H9 (cell line): Measurements from ENCODE around the gene ZNF652. TPM values are rescaled to one million over a fixed set of nuclear protein-coding genes. Genes with fewer than 3 reads are reported as not detected.

Experiments used
- DNase-seq: peaks from one replicate; pipeline ENCODE4 v3.0.0-alpha.2; 2017
- H2AFZ ChIP-seq: one replicate; pipeline ENCODE4 v1.6.1; 2013; ENCODE audit warnings: mild to moderate bottlenecking, low read length, control low read depth, moderate library complexity
- H2AK5ac ChIP-seq: 2 replicates; pipeline ENCODE4 v1.6.1; 2013; ENCODE audit warnings: low read length, control low read depth, mixed read lengths; ENCODE audit not compliant: insufficient read length
- H2BK120ac ChIP-seq: one replicate; pipeline ENCODE4 v1.6.1; 2013; ENCODE audit warnings: low read depth, mild to moderate bottlenecking, low read length, control low read depth, inconsistent platforms; ENCODE audit not compliant: poor library complexity, severe bottlenecking
- H2BK12ac ChIP-seq: 2 replicates; pipeline ENCODE4 v1.6.1; 2013; ENCODE audit warnings: low read length, control low read depth, mixed read lengths, low read depth; ENCODE audit not compliant: insufficient read length
- H2BK15ac ChIP-seq: 2 replicates; pipeline ENCODE4 v1.6.1; 2013; ENCODE audit warnings: low read depth, low read length, control low read depth
- H2BK20ac ChIP-seq: one replicate; pipeline ENCODE4 v1.6.1; 2013; ENCODE audit warnings: low read depth, mild to moderate bottlenecking, low read length, control low read depth, inconsistent platforms; ENCODE audit not compliant: poor library complexity, severe bottlenecking
- H2BK5ac ChIP-seq: 2 replicates; pipeline ENCODE4 v1.6.1; 2013; ENCODE audit warnings: low read length, control low read depth, mixed read lengths; ENCODE audit not compliant: insufficient read length
- H3K14ac ChIP-seq: 2 replicates; pipeline ENCODE4 v1.6.1; 2013; ENCODE audit warnings: low read length, control low read depth; ENCODE audit not compliant: insufficient read depth
- H3K18ac ChIP-seq: 2 replicates; pipeline ENCODE4 v1.6.1; 2013; ENCODE audit warnings: low read depth, mild to moderate bottlenecking, mixed read lengths, low read length, control low read depth; ENCODE audit not compliant: insufficient read length
- H3K23ac ChIP-seq: 2 replicates; pipeline ENCODE4 v1.6.1; 2013; ENCODE audit warnings: low read length, control low read depth, mixed read lengths, low read depth; ENCODE audit not compliant: insufficient read length
- H3K23me2 ChIP-seq: 2 replicates; pipeline ENCODE4 v1.6.1; 2013; ENCODE audit warnings: low read depth, mild to moderate bottlenecking, mixed read lengths, low read length, control low read depth; ENCODE audit not compliant: insufficient read length, poor library complexity, severe bottlenecking
- H3K27ac ChIP-seq: 2 replicates; pipeline ENCODE4 v1.5.1; 2013; ENCODE audit warnings: low read length, control low read depth, mixed read lengths, low read depth; ENCODE audit not compliant: insufficient read length
- H3K27me3 ChIP-seq: 2 replicates; pipeline ENCODE4 v1.6.1; 2013; ENCODE audit warnings: low read length, control low read depth, inconsistent platforms; ENCODE audit not compliant: insufficient read depth
- H3K4ac ChIP-seq: 2 replicates; pipeline ENCODE4 v1.6.1; 2013; ENCODE audit warnings: low read depth, mild to moderate bottlenecking, control low read depth, inconsistent platforms, low read length, moderate library complexity
- H3K4me1 ChIP-seq: 2 replicates; pipeline ENCODE4 v1.6.1; 2013; ENCODE audit warnings: low read length, control low read depth, inconsistent platforms; ENCODE audit not compliant: insufficient read depth
- H3K4me2 ChIP-seq: 2 replicates; pipeline ENCODE4 v1.6.1; 2013; ENCODE audit warnings: low read length, control low read depth, mixed read lengths; ENCODE audit not compliant: insufficient read length, insufficient read depth
- H3K56ac ChIP-seq: 2 replicates; pipeline ENCODE4 v1.6.1; 2013; ENCODE audit warnings: low read depth, mild to moderate bottlenecking, mixed read lengths, low read length, control low read depth; ENCODE audit not compliant: insufficient read length
- H3K79me1 ChIP-seq: 2 replicates; pipeline ENCODE4 v1.6.1; 2013; ENCODE audit warnings: low read depth, mild to moderate bottlenecking, moderate library complexity, low read length, control low read depth, inconsistent platforms; ENCODE audit not compliant: insufficient read depth, poor library complexity, severe bottlenecking
- H3K79me2 ChIP-seq: 2 replicates; pipeline ENCODE4 v1.6.1; 2013; ENCODE audit warnings: low read length, control low read depth, inconsistent platforms; ENCODE audit not compliant: insufficient read depth
- H3K9ac ChIP-seq: 2 replicates; pipeline ENCODE4 v1.6.1; 2013; ENCODE audit warnings: low read length, control low read depth, mixed read lengths; ENCODE audit not compliant: insufficient read length; ENCODE audit errors: extremely low read depth
- H3K9me3 ChIP-seq: one replicate; pipeline ENCODE4 v1.6.1; 2013; ENCODE audit warnings: low read depth, low read length, inconsistent platforms; ENCODE audit not compliant: control insufficient read depth
- H3T11ph ChIP-seq: one replicate; pipeline ENCODE4 v1.6.1; 2013; ENCODE audit warnings: mild to moderate bottlenecking, low read length, control low read depth, inconsistent platforms
- H4K20me1 ChIP-seq: one replicate; pipeline ENCODE4 v1.6.1; 2013; ENCODE audit not compliant: control insufficient read depth, insufficient read length, insufficient read depth
- H4K5ac ChIP-seq: 2 replicates; pipeline ENCODE4 v1.6.1; 2013; ENCODE audit warnings: low read depth, mild to moderate bottlenecking, mixed read lengths, low read length, control low read depth; ENCODE audit not compliant: insufficient read length
- H4K8ac ChIP-seq: replicated peaks from 2 replicates; pipeline ENCODE4 v1.6.1; 2013; ENCODE audit warnings: low read length, control low read depth, mixed read lengths, low read depth; ENCODE audit not compliant: insufficient read length
- H4K91ac ChIP-seq: 2 replicates; pipeline ENCODE4 v1.6.1; 2013; ENCODE audit warnings: low read depth, mild to moderate bottlenecking, moderate library complexity, mixed read lengths, low read length, control low read depth; ENCODE audit not compliant: insufficient read length
- H3K27ac Mint-ChIP-seq, 3 experiments: 2 replicates in 2 of 3; 3 replicates in 1 of 3; pipeline ENCODE4 v1.8.0; 2020 to 2021; ENCODE audit warnings: mixed read lengths in 3 of 3, mild to moderate bottlenecking in 1 of 3, moderate library complexity in 1 of 3
- H3K27me3 Mint-ChIP-seq: 2 replicates; pipeline ENCODE4 v1.8.0; 2021; ENCODE audit warnings: low read depth, mild to moderate bottlenecking, moderate library complexity, mixed read lengths
- H3K36me3 Mint-ChIP-seq, 3 experiments: 2 replicates in 2 of 3; 3 replicates in 1 of 3; pipeline ENCODE4 v1.8.0; 2020 to 2021; ENCODE audit warnings: low read depth in 3 of 3, mixed read lengths in 3 of 3; ENCODE audit not compliant: insufficient read depth in 1 of 3
- H3K4me1 Mint-ChIP-seq, 2 experiments: 2 replicates each; pipeline ENCODE4 v1.8.0; 2020; ENCODE audit warnings: mixed read lengths in 2 of 2
- H3K4me3 Mint-ChIP-seq, 2 experiments: 2 replicates in 1 of 2; 3 replicates in 1 of 2; pipeline ENCODE4 v1.8.0; 2020 to 2021; ENCODE audit warnings: mild to moderate bottlenecking in 2 of 2, mixed read lengths in 2 of 2, moderate library complexity in 1 of 2
- H3K9me3 Mint-ChIP-seq, 2 experiments: 2 replicates in 1 of 2; 3 replicates in 1 of 2; pipeline ENCODE4 v1.8.0; 2020; ENCODE audit warnings: mild to moderate bottlenecking in 2 of 2, mixed read lengths in 2 of 2, moderate library complexity in 1 of 2
- CTCF ChIP-seq: fragments of 200-600 bp; sonication (generic); conservative IDR thresholded peaks from 3 replicates; pipeline ENCODE4 v1.8.0; 2021; ENCODE audit warnings: antibody characterized with exemption, mild to moderate bottlenecking
- WGBS: extraction: QIAGEN DNeasy Blood & Tissue Kit; methylation state at CpG from one replicate; pipeline ENCODE4 v1.1.7; 2013; ENCODE audit warnings: missing lambda C conversion rate, low lambda C conversion rate, mixed read lengths; ENCODE audit not compliant: insufficient read length; ENCODE audit errors: extremely low coverage; 5-methylcytosine and 5-hydroxymethylcytosine counted together
- total RNA-seq: library from RNA; stranded (reverse); gene quantifications from 2 replicates; pipeline ENCODE4 v1.2.1, GENCODE V29; 2021

ZNF652 gene
- total RNA-seq, 1 experiment from 2014 or later: 33.6 TPM

DNA sequence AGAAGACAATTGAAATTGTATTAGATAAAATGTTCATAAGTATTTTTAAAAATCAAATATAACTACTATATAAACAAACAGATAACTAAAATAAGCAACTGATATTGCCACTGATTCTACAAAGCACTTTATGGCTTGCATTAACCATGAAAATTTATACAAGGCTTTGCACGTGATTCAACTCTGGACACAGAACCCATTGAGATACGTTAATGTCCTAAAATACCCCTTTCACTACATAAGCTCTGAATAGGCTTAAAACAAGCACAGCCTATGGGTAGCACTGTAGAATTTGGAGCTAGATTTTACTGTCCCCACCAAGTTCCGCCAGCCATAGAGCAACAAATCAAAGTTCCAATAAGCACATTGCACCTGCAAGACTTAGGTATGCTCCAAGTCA lies 4.5 kb downstream of the ZNF652 start:
- H2AFZ ChIP-seq: no peak overlapping the region
- H4K8ac ChIP-seq: no peak overlapping the region
- no peak overlapping the region for H3K4ac ChIP-seq
- no peaks in the 10 kb centered on the region for H4K20me1 ChIP-seq
- Mint-ChIP-seq H3K27ac (no peak overlapping the region), H3K36me3 (peaks cover 3 to 11% (median 6%) of the 10 kb centered on the region in 3 experiments; a peak in 5 of 7 replicates), H3K27me3 (no peaks in the 10 kb centered on the region), H3K4me1 (peaks cover 34 to 41% of the 10 kb centered on the region in 2 experiments), H3K4me3 (no peak overlapping the region), H3K9me3 (peaks cover 3% of the 10 kb centered on the region in 2 experiments; a peak in 2 of 5 replicates)
- peaks cover 12% of the 10 kb centered on the region for H3K23me2 ChIP-seq
- no peak overlapping the region for H3K18ac ChIP-seq
- no peak overlapping the region for H3T11ph ChIP-seq
- H2BK15ac ChIP-seq: no peak overlapping the region
- peaks cover 5% of the 10 kb centered on the region for H3K79me1 ChIP-seq
- no peak overlapping the region for H3K56ac ChIP-seq
- no peak overlapping the region for H2BK12ac ChIP-seq
- H2BK120ac ChIP-seq: no peak overlapping the region
- WGBS: no CpG with 5 or more reads among the region's 3 CpGs
- H3K79me2 ChIP-seq: peaks cover 12% of the 10 kb centered on the region; the same call in 1 of the 2 replicates
- TF ChIP-seq CTCF: no peak
- no peak overlapping the region for H4K5ac ChIP-seq
- H3K14ac ChIP-seq: no peak overlapping the region
- no peak overlapping the region for H3K23ac ChIP-seq
- H3K4me2 ChIP-seq: no peak overlapping the region
- H3K9me3 ChIP-seq: no peaks in the 10 kb centered on the region
- no peak overlapping the region for H4K91ac ChIP-seq
- H2AK5ac ChIP-seq: no peak overlapping the region
- H3K27me3 ChIP-seq: no peaks in the 10 kb centered on the region
- H2BK5ac ChIP-seq: no peak overlapping the region
- H3K9ac ChIP-seq: no peak overlapping the region
- H2BK20ac ChIP-seq: no peak overlapping the region
- DNase-seq: peak; percentile 0
- H3K4me1 ChIP-seq: no peaks in the 10 kb centered on the region
- no peak overlapping the region for H3K27ac ChIP-seq
